Tibial nerve (tissue), 4 donors: Measurements from ENCODE around the gene ANKUB1.

ENCODE experiments used
- EP300 ChIP-seq, 2 donors: sonication (generic); formaldehyde crosslinking; IDR thresholded peaks; one replicate each; pipeline ENCODE4 v1.6.1; 2017; ENCODE audit warnings: antibody characterized with exemption in 2 of 2, mild to moderate bottlenecking in 1 of 2
- POLR2A ChIP-seq, 2 donors: fragments of 450-650 bp; IDR thresholded peaks; one replicate each; pipeline ENCODE4 v1.6.1; 2017; ENCODE audit warnings: antibody characterized with exemption in 2 of 2, mild to moderate bottlenecking in 2 of 2, moderate library complexity in 2 of 2
- TF ChIP-seq, protein P1 (sequence below), 5 experiments: fragments of 200-600 bp in 3 of 5; fragments of 450-650 bp in 2 of 5; sonication (generic) in 3 of 5; IDR thresholded peaks; one replicate each; pipeline ENCODE4 v1.5.1; 2016 to 2019; ENCODE audit warnings: antibody characterized with exemption in 5 of 5, mild to moderate bottlenecking in 3 of 5, moderate library complexity in 2 of 5

- TF ChIP-seq, protein P1, sequence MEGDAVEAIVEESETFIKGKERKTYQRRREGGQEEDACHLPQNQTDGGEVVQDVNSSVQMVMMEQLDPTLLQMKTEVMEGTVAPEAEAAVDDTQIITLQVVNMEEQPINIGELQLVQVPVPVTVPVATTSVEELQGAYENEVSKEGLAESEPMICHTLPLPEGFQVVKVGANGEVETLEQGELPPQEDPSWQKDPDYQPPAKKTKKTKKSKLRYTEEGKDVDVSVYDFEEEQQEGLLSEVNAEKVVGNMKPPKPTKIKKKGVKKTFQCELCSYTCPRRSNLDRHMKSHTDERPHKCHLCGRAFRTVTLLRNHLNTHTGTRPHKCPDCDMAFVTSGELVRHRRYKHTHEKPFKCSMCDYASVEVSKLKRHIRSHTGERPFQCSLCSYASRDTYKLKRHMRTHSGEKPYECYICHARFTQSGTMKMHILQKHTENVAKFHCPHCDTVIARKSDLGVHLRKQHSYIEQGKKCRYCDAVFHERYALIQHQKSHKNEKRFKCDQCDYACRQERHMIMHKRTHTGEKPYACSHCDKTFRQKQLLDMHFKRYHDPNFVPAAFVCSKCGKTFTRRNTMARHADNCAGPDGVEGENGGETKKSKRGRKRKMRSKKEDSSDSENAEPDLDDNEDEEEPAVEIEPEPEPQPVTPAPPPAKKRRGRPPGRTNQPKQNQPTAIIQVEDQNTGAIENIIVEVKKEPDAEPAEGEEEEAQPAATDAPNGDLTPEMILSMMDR (IDR thresholded peaks at IDR 0.05): no peak
- TF ChIP-seq POLR2A (IDR thresholded peaks at IDR 0.05) (no peak), EP300 (IDR thresholded peaks at IDR 0.05) (no peak)
Measured at GRCh38 chr3:149726716-149727407, 65.5 kb downstream of the ANKUB1 start.
